Gastroesophageal sphincter (tissue), 4 donors: ENCODE data around the gene SIT1. TPM values are rescaled to one million over a fixed set of nuclear protein-coding genes. Genes with fewer than 3 reads are reported as not detected.

Experiments
- ATAC-seq: fragments of 150-250 bp; one replicate; pipeline ENCODE4 v1.9.1; 2016; ENCODE audit warnings: mild to moderate bottlenecking, moderate library complexity
- H3K27ac ChIP-seq, 4 donors: fragments of 200-600 bp; sonication (generic) in 3 of 4; 1 replicate in 3 of 4; 2 replicates in 1 of 4; pipeline ENCODE4 v1.5.1; 2016 to 2019
- H3K27me3 ChIP-seq: fragments of 200-600 bp; sonication (generic); one replicate; pipeline ENCODE4 v1.5.1; 2019
- H3K36me3 ChIP-seq, 2 donors: fragments of 200-600 bp; sonication (generic); one replicate each; pipeline ENCODE4 v1.5.1; 2019; ENCODE audit warnings: control low read depth in 1 of 2
- H3K4me1 ChIP-seq, 3 donors: fragments of 200-600 bp; sonication (generic); 1 replicate in 2 of 3; 2 replicates in 1 of 3; pipeline ENCODE4 v1.5.1; 2016 to 2019; ENCODE audit warnings: control low read depth in 2 of 3
- H3K4me3 ChIP-seq, 2 donors: fragments of 200-600 bp; sonication (generic); one replicate each; pipeline ENCODE4 v1.5.1; 2019; ENCODE audit warnings: mild to moderate bottlenecking in 1 of 2, moderate library complexity in 1 of 2
- H3K9me3 ChIP-seq, 3 donors: fragments of 200-600 bp; sonication (generic); one replicate each; pipeline ENCODE4 v1.5.1; 2017 to 2019; ENCODE audit warnings: control low read depth in 2 of 3
- EP300 ChIP-seq: sonication (generic); formaldehyde crosslinking; IDR thresholded peaks from one replicate; pipeline ENCODE4 v1.6.1; 2017; ENCODE audit warnings: antibody characterized with exemption, mild to moderate bottlenecking
- POLR2A ChIP-seq, 2 donors: fragments of 450-650 bp; IDR thresholded peaks; one replicate each; pipeline ENCODE4 v1.6.1; 2017; ENCODE audit warnings: antibody characterized with exemption in 2 of 2, mild to moderate bottlenecking in 2 of 2, moderate library complexity in 1 of 2
- POLR2AphosphoS5 ChIP-seq: sonication (generic); formaldehyde crosslinking; IDR thresholded peaks from one replicate; pipeline ENCODE4 v1.6.1; 2017; ENCODE audit warnings: antibody characterized with exemption
- WGBS, 2 donors: methylation state at CpG; one replicate each; pipeline ENCODE4 v1.1.5; 2018; ENCODE audit warnings: low coverage in 1 of 2; 5-methylcytosine and 5-hydroxymethylcytosine counted together
- small RNA-seq, 4 donors: library from RNA; depleted of rRNA; stranded (forward); fragments of <200 nt; gene quantifications; one replicate each; pipeline ENCODE3, GENCODE V24; 2016
- total RNA-seq, 4 donors: library from RNA; depleted of rRNA; stranded (reverse); fragments of >200 nt; gene quantifications; one replicate each; pipeline ENCODE4 v1.1.0, GENCODE V29; 2016
- TF ChIP-seq, protein P1 (sequence below), 4 experiments: fragments of 200-600 bp in 2 of 4; fragments of 450-650 bp in 2 of 4; sonication (generic) in 1 of 4; IDR thresholded peaks; one replicate each; pipeline ENCODE4 v1.5.1; 2017 to 2019; ENCODE audit warnings: antibody characterized with exemption in 4 of 4, mild to moderate bottlenecking in 2 of 4, moderate library complexity in 2 of 4

Gene SIT1
- total RNA-seq, 4 donors from 2014 or later, result 1.2 to 1.6 (median 1.6) TPM; not detected in 1

DNA sequence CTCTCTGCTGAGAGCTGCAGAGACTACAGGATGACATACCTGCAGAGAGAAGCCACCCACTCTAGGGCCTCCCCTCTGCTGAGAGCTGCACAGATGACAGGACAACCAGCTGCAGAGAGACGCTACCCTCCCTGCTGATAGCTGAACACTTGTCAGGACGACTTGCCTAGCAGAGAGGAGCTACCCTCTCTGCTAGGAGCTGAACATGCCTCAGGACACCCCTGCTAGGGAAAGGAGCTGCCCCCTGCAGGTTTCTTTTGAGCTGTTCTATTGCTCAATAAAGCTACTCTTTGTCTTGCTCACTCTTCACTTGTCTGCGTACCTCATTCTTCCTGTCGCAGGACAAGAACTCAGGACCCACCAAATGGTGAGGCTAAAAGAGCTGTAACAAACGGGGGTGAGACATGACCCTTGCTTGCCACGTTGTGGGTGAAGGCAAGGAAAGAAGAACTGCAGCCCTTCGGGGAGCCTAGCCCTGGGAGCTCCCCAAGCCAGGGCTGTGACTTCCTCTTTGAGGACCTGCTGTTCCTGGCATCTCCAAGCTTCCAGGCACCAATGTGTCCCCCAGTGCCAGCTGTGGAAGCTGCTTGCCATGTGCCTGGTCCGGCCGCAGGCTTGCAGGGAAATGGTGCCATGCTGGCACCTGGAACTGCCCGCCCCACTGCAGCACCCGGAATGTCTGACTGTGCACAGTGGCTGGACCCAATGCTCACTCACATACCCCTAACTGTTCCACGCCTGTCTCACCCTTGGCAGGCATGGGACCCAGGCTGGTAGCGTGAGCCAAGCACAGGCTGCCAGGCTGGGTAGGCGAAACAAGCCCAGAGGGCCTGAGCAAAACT, 50.7 kb downstream of the SIT1 start:
- Histone ChIP-seq H3K27me3 (no peaks in the 10 kb centered on the region), H3K9me3 (no peaks in the 10 kb centered on the region), H3K27ac (no peak overlapping the region), H3K36me3 (no peaks in the 10 kb centered on the region), H3K4me3 (no peak overlapping the region), H3K4me1 (peaks cover 0 to 21% (median 7%) of the 10 kb centered on the region in 3 donors)
- no peak for ATAC-seq
- TF ChIP-seq EP300, result no peak
- TF ChIP-seq POLR2AphosphoS5, result no peak
- TF ChIP-seq, protein P1, sequence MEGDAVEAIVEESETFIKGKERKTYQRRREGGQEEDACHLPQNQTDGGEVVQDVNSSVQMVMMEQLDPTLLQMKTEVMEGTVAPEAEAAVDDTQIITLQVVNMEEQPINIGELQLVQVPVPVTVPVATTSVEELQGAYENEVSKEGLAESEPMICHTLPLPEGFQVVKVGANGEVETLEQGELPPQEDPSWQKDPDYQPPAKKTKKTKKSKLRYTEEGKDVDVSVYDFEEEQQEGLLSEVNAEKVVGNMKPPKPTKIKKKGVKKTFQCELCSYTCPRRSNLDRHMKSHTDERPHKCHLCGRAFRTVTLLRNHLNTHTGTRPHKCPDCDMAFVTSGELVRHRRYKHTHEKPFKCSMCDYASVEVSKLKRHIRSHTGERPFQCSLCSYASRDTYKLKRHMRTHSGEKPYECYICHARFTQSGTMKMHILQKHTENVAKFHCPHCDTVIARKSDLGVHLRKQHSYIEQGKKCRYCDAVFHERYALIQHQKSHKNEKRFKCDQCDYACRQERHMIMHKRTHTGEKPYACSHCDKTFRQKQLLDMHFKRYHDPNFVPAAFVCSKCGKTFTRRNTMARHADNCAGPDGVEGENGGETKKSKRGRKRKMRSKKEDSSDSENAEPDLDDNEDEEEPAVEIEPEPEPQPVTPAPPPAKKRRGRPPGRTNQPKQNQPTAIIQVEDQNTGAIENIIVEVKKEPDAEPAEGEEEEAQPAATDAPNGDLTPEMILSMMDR (IDR thresholded peaks at IDR 0.05), result no peak
- TF ChIP-seq POLR2A (IDR thresholded peaks at IDR 0.05), result no peak
- 100% methylated on average over 1 of the region's 14 CpGs for WGBS, 2 donors

Small RNA genes lying within 50 kb of the gene (small RNA-seq; reads per million reads assigned to genes)
- 0 reads per million in 4 donors for gene MIR4667
- gene RMRP, result 0 reads per million in 4 donors
- 0 reads per million in 4 donors for gene RN7SL22P

Other genes with a start within 250 kb of the SIT1 start
- 10 to 100 TPM; 43.8 to 85.4 (median 59.6) TPM for gene RUSC2, start 160.8 kb downstream of the SIT1 start, total RNA-seq
- 10 to 100 TPM; 38.2 to 77.1 (median 40.2) TPM for gene TESK1, start 45.7 kb downstream of the SIT1 start, total RNA-seq
- 1 to 10 TPM; 1.0 to 2.0 (median 1.5) TPM for gene CD72, start 32.5 kb downstream of the SIT1 start, total RNA-seq
- 1,000 to 10,000 TPM; 1,650 to 4,855 (median 3,807) TPM for gene RMRP, start 7.1 kb upstream of the SIT1 start, total RNA-seq
- gene CCDC107, start 7.4 kb upstream of the SIT1 start, total RNA-seq, result 10 to 100 TPM; 61.9 to 94.2 (median 87.0) TPM
- 1 to 10 TPM in 2 of 4 donors, under 1 TPM in 2; 0.52 to 2.2 (median 0.81) TPM for gene ARHGEF39, start 14.3 kb upstream of the SIT1 start, total RNA-seq
- 1 to 10 TPM in 1 of 4 donors, not detected in 3; 3.9 TPM for gene CA9, start 23.0 kb upstream of the SIT1 start, total RNA-seq
- over 10,000 TPM in 3 of 4 donors, 1,000 to 10,000 TPM in 1; 7,572 to 13,568 (median 12,084) TPM for gene TPM2, start 39.0 kb upstream of the SIT1 start, total RNA-seq
- gene TLN1, start 81.3 kb upstream of the SIT1 start, total RNA-seq, result 1,000 to 10,000 TPM in 3 of 4 donors, 100 to 1,000 TPM in 1; 888 to 1,583 (median 1,047) TPM
- gene CREB3, start 81.7 kb upstream of the SIT1 start, total RNA-seq, result 100 to 1,000 TPM in 1 of 4 donors, 10 to 100 TPM in 3; 75.0 to 104 (median 83.7) TPM
- gene GBA2, start 98.3 kb upstream of the SIT1 start, total RNA-seq, result 10 to 100 TPM; 35.3 to 81.1 (median 54.3) TPM
- 10 to 100 TPM; 19.7 to 34.4 (median 23.4) TPM for gene RGP1, start 98.4 kb upstream of the SIT1 start, total RNA-seq
- 1 to 10 TPM in 1 of 4 donors, not detected in 3; 2.0 TPM for gene MSMP, start 103.3 kb upstream of the SIT1 start, total RNA-seq
- gene NPR2, start 140.7 kb upstream of the SIT1 start, total RNA-seq, result 10 to 100 TPM; 12.7 to 39.3 (median 34.5) TPM
- 1 to 10 TPM in 3 of 4 donors, under 1 TPM in 1; 0.81 to 2.1 (median 1.4) TPM for gene SPAG8, start 161.3 kb upstream of the SIT1 start, total RNA-seq
- 10 to 100 TPM; 12.7 to 29.4 (median 18.7) TPM for gene HINT2, start 164.1 kb upstream of the SIT1 start, total RNA-seq
- gene FAM221B, start 177.8 kb upstream of the SIT1 start, total RNA-seq, result not detected
- 10 to 100 TPM; 11.7 to 23.8 (median 18.6) TPM for gene TMEM8B, start 178.3 kb upstream of the SIT1 start, total RNA-seq
- not detected for gene OR13J1, start 219.5 kb upstream of the SIT1 start, total RNA-seq